Measurements from ENCODE around the gene DAGLA.

DNA sequence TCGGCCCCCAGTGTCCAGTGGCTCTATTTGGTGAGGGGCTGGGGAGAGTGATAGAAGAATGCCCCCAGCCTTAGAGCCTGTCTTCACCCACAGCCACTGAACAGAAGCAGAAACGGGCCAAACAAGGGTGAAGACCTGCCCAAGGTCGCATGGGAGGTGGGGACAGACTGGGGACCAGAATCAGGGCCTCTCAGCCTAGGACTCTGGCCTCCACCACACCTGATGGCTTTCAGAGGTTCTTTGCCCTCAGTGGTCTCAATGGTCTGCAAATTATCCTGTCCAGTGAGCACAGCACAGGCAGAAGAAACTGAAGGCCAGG is 67.7 kb downstream of the DAGLA start:
- TF ChIP-seq YY1 (IDR thresholded peaks at IDR 0.05; ENCODE audit: insufficient read depth, insufficient read length) = no peak
- TF ChIP-seq ZNF274 (IDR thresholded peaks at IDR 0.05; ENCODE audit: low read depth, low read length) = no peak
- no peak for TF ChIP-seq SUZ12 (IDR thresholded peaks at IDR 0.05; ENCODE audit: extremely low read depth, insufficient read depth, insufficient read length)

Measured in NT2/D1 (cell line).